ENCODE data around the gene FAM210A. TPM values are rescaled to one million over a fixed set of nuclear protein-coding genes. Genes with fewer than 3 reads are reported as not detected.

The FAM210A gene
- total and polyA plus RNA-seq, 2 of the 4 experiments (the other 2 are of a cell fraction) = 9.8 to 25.3 TPM

DNA sequence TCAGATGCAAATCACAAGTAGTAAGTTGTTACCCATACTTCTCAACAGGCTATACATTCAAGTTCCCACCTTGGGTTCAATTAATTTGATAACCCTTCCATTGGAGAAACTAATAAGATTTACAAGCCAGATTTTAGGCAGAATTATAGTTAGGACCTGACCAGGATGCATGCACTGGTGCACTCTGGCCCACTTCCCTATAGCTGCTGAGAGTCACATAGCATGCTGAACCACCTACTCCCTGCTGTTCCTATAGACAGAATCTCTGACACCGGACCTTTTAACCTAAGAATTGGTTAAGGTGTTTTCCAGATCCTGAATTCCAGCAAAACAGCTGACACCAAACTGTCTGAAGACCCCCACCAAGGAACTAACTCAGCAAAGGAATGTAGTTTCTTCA is 26.2 kb downstream of the FAM210A start:
- no CpG with 5 or more reads among the region's 1 CpG for WGBS, 2 experiments (ENCODE audit: extremely low coverage in 2 of 2, insufficient read length in 1 of 2)
- no peak for ATAC-seq (ENCODE audit: low read depth)
- no peak overlapping the region for H2BK120ac ChIP-seq (ENCODE audit: low read depth, low read length)
- no peak overlapping the region for H3K9ac ChIP-seq (ENCODE audit: low read depth, low read length)
- no peak overlapping the region for H3K4me3 ChIP-seq (ENCODE audit: insufficient read depth, low read depth, low read length)
- H3K4ac ChIP-seq (ENCODE audit: low read depth, low read length) = no peak overlapping the region
- H2AK9ac ChIP-seq (replicated peaks; ENCODE audit: low read depth, low read length, poor library complexity) = no peak overlapping the region
- no peak overlapping the region for H3K4me2 ChIP-seq (ENCODE audit: low read depth, low read length)
- H3K14ac ChIP-seq (replicated peaks; ENCODE audit: low read depth, low read length) = no peak overlapping the region
- dilution Hi-C loops (cut with HindIII; ENCODE audit: low sequenced_read_pairs, unreplicated experiment) (no loop called here), in situ Hi-C loops (cut with MboI; ENCODE audit: low sequenced_read_pairs) (no loop called here), intact Hi-C loops (cut with micrococcal nuclease) (no loop called here)
- H3K9me1 ChIP-seq (ENCODE audit: insufficient read depth, low read length) = no peaks in the 10 kb centered on the region
- no peak overlapping the region for H4K8ac ChIP-seq (ENCODE audit: low read depth in 2 of 2, low read length in 2 of 2)
- H4K91ac ChIP-seq (ENCODE audit: insufficient read depth, low read depth, low read length) = no peak overlapping the region
- H4K5ac ChIP-seq (ENCODE audit: low read depth, low read length) = no peak overlapping the region
- H4K20me1 ChIP-seq (ENCODE audit: insufficient read depth, low read length) = peaks cover 14% of the 10 kb centered on the region
- H2BK15ac ChIP-seq (ENCODE audit: low read depth, low read length) = no peak overlapping the region
- H3K4me1 ChIP-seq (ENCODE audit: control insufficient read depth, insufficient read depth, low read length) = no peaks in the 10 kb centered on the region
- DNase-seq = no peak
- POLR2A ChIA-PET (ENCODE audit: unreplicated experiment) = no interaction called here
- no peaks in the 10 kb centered on the region for H3K27me3 ChIP-seq (ENCODE audit: control insufficient read depth, insufficient read depth, low read length)
- CTCF ChIA-PET = no interaction called here
- H3K9me3 ChIP-seq (ENCODE audit: control insufficient read depth, insufficient read depth, low read length) = peaks cover 8% of the 10 kb centered on the region
- no TSS peak for BruUV-seq (replicated peaks)
- H2BK20ac ChIP-seq (ENCODE audit: low read depth, low read length) = no peak overlapping the region
- no peak overlapping the region for H2AK5ac ChIP-seq (ENCODE audit: low read depth, low read length)
- no peak overlapping the region for H2AFZ ChIP-seq (replicated peaks; ENCODE audit: low read length, poor library complexity)
- H3K56ac ChIP-seq (ENCODE audit: extremely low read depth, insufficient read depth, low read length) = no peak overlapping the region
- TF ChIP-seq POLR2A (IDR thresholded peaks at IDR 0.05; ENCODE audit: low read depth, low read length) (no peak), CEBPB (IDR thresholded peaks at IDR 0.05; ENCODE audit: low read depth, low read length) (no peak), RAD21 (IDR thresholded peaks at IDR 0.05; ENCODE audit: low read length) (no peak), SMC3 (IDR thresholded peaks at IDR 0.05; ENCODE audit: low read depth, low read length) (no peak), MAFK (IDR thresholded peaks at IDR 0.05; ENCODE audit: low read depth, low read length) (no peak), FOS (IDR thresholded peaks at IDR 0.05; ENCODE audit: low read depth, low read length) (no peak), CHD1 (IDR thresholded peaks at IDR 0.05; ENCODE audit: low read depth, low read length) (no peak), BHLHE40 (IDR thresholded peaks at IDR 0.05; ENCODE audit: low read depth, low read length) (no peak), RFX5 (IDR thresholded peaks at IDR 0.05; ENCODE audit: low read depth, low read length) (no peak), RCOR1 (IDR thresholded peaks at IDR 0.05; ENCODE audit: insufficient replicate concordance, low read length) (no peak), MXI1 (IDR thresholded peaks at IDR 0.05; ENCODE audit: borderline replicate concordance, low read depth, low read length) (no peak), NFE2L2 (IDR thresholded peaks at IDR 0.05; ENCODE audit: low read depth, low read length) (no peak), MAZ (IDR thresholded peaks at IDR 0.05; ENCODE audit: borderline replicate concordance, low read depth, low read length) (no peak)
- TF ChIP-seq, protein P1, sequence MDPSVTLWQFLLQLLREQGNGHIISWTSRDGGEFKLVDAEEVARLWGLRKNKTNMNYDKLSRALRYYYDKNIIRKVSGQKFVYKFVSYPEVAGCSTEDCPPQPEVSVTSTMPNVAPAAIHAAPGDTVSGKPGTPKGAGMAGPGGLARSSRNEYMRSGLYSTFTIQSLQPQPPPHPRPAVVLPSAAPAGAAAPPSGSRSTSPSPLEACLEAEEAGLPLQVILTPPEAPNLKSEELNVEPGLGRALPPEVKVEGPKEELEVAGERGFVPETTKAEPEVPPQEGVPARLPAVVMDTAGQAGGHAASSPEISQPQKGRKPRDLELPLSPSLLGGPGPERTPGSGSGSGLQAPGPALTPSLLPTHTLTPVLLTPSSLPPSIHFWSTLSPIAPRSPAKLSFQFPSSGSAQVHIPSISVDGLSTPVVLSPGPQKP (IDR thresholded peaks at IDR 0.05; ENCODE audit: borderline replicate concordance, low read depth, low read length) = no peak
- TF ChIP-seq, protein P2, sequence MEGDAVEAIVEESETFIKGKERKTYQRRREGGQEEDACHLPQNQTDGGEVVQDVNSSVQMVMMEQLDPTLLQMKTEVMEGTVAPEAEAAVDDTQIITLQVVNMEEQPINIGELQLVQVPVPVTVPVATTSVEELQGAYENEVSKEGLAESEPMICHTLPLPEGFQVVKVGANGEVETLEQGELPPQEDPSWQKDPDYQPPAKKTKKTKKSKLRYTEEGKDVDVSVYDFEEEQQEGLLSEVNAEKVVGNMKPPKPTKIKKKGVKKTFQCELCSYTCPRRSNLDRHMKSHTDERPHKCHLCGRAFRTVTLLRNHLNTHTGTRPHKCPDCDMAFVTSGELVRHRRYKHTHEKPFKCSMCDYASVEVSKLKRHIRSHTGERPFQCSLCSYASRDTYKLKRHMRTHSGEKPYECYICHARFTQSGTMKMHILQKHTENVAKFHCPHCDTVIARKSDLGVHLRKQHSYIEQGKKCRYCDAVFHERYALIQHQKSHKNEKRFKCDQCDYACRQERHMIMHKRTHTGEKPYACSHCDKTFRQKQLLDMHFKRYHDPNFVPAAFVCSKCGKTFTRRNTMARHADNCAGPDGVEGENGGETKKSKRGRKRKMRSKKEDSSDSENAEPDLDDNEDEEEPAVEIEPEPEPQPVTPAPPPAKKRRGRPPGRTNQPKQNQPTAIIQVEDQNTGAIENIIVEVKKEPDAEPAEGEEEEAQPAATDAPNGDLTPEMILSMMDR (conservative IDR thresholded peaks at IDR 0.05; ENCODE audit: low read depth, low read length) = no peak
- TF ChIP-seq, protein P3, sequence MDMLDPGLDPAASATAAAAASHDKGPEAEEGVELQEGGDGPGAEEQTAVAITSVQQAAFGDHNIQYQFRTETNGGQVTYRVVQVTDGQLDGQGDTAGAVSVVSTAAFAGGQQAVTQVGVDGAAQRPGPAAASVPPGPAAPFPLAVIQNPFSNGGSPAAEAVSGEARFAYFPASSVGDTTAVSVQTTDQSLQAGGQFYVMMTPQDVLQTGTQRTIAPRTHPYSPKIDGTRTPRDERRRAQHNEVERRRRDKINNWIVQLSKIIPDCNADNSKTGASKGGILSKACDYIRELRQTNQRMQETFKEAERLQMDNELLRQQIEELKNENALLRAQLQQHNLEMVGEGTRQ (IDR thresholded peaks at IDR 0.05; ENCODE audit: low read depth, low read length) = no peak
- peaks cover 1% of the 10 kb centered on the region; the same call in 1 of the 2 replicates for H3K36me3 ChIP-seq (ENCODE audit: control insufficient read depth, insufficient read depth, low read length)
- H3K27ac ChIP-seq (ENCODE audit: insufficient read depth, low read length) = no peak overlapping the region
- peaks cover 8 to 18% of the 10 kb centered on the region in 2 experiments for H3K79me1 ChIP-seq (ENCODE audit: low read depth in 1 of 2, low read length in 2 of 2)
- H3K23ac ChIP-seq (ENCODE audit: low read depth, low read length) = no peak overlapping the region
- no peak overlapping the region for H3K18ac ChIP-seq (ENCODE audit: low read depth, low read length)
- no peak overlapping the region for H2BK5ac ChIP-seq (ENCODE audit: low read depth, low read length, poor library complexity, severe bottlenecking)

All from IMR-90 (cell line).